ENCODE measurements around the gene DTNBP1.

Gene DTNBP1

DNA sequence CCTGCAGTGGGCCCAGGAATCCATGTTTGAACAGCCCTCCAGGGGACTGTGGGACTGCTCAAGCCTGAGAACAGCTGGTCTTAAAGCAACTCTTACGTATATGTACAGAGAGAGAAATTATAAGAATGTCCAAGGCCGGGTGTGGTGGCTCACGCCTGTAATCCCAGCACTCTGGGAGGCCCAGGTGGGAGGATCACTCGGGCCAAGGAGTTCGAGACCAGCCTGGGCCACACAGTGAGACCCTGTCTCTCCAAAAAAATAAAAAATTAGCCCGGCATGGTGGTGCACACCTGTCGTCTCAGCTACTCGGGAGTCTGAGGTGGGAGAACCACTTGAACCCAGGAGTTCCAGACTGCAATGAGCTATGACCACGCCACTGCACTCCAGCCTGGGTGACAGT is 134.0 kb downstream of the DTNBP1 start:
- DNase-seq: no peak

- no peak for DNase-seq
Measured at GRCh38 chr6:15527838-15528617, 134.8 kb downstream of the DTNBP1 start.

- no peak for DNase-seq
Measured at GRCh38 chr6:15526212-15526701, 136.6 kb downstream of the DTNBP1 start.

GRCh38 chr6:15524861-15525401 is 137.9 kb downstream of the DTNBP1 start:
- DNase-seq: no peak

DNA sequence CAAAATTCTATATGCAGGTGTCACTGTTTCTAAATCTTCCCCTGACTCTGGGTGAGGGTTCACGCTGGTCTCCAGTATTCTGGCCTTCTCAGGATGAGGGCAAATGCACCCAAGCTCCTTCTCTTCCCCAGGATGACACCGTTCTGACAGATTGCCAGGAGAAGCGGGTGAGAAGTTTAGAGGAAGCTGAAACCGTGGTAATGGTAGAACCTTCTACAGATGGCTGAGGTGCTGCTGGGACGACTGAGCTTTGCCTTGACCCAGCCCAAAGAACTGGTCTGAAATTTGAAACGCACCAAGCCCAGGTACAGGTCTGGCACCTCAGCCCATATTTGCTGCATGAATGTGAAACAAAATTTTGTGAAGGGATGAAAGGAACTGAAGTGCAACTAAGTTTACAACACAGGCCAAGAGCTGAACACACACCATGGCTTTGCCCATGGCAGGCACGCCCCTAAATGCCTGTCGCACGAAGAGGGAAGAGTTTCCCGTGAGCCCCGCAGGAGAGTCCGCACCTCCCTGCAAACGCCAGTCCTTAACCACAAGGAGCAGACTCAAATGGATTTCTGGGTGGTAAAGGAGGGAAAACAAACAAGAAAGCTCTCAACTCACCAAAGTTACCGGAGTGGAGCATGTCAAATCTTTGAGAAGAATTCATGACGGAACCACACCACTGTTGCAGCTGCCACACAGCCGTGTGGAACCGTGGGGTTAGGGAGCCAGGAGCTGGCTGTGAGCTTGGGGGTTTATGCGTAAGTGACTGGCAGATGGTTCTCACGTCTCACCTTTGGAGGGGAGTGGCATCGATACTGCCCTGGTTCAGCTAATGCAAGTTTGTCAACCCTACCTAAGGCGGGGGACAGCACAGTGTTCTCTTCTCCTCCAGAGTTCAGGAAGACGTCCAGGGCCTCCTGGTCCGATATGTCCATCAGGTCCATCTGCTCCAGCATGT is 138.9 kb downstream of the DTNBP1 start:
- no peak for DNase-seq

DNA sequence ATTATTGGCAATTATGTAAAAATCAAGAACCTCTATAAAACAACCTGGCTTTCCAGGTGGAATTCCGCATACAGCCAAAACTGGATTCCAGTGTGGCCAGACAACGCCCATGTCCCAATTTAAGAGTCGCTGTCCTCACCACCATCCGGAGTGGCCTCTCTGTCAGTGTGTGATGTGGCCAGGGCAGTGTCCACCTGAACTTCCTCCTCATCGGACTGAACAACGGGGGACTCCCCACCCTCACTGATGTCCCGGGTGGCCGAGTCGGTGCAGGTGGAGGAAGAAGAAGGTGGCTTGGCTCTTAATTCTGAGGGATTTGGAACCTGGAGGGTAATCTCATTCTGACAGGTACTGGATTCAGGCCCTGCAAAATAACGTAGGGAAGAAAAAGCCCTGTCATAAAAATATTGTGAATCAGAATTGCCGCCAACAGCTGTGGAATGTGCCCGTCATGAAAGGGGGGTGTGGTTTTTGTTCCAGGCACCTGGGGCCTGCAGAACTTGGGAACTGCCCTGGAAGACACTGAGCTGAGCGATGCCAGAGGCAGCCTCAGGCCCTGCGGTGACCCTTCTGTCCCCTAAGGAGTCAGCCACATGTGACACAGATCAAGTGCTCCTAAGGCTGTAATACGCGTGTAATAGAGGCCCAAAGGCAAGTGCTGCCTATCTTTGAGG is 139.8 kb downstream of the DTNBP1 start:
- DNase-seq: no peak

- no peak for DNase-seq
Measured at GRCh38 chr6:15522427-15522826, 140.4 kb downstream of the DTNBP1 start.

DNA sequence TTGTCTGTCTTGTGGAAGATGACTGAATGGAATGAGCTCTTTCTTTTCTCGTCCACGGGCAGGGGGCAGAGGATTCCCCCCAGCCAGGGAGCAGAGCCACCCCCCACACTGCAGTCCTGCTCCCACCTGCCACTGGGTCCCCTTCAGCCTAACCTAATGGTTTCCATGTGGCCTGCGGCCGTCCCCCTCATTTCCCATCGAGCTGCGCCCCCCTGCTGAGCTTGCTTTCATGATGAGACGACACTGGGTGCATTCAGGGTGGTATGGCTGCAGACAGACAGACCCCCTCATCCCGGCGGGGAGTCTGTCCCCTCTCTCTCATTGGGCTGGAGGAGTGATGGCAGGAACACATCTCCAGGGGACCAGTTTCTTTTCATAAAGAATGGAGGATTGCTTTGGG is 140.8 kb downstream of the DTNBP1 start:
- no peak for DNase-seq

GRCh38 chr6:15521582-15521981 is 141.2 kb downstream of the DTNBP1 start:
- no peak for DNase-seq

DNA sequence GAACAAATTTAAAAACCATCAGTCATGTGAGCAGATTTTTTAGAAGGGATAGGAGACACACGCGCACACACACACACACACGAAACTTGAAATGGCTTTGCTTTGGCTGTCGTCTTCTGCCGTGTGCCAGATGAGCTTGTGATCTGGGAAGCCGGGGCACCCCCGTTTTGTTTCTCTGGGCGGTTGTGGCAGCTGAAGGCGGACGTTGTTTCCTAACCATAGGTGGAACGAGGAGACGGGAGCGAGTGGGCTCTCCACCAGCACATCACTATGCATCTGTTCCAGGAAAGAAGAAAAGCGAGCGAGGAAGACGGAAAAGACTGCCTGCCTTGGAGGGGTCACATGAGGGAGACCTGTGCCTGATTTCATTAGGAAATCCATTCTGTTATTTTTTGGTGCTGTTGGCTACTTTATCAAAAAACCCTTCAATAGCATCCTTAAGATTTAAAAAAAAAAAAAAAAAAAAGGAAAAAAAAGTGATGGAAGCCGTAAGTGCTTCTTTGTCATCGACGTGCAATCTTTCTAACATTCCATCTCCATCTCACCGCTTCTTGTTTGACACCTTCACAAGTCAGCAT is 142.1 kb downstream of the DTNBP1 start:
- no peak for DNase-seq

DNA sequence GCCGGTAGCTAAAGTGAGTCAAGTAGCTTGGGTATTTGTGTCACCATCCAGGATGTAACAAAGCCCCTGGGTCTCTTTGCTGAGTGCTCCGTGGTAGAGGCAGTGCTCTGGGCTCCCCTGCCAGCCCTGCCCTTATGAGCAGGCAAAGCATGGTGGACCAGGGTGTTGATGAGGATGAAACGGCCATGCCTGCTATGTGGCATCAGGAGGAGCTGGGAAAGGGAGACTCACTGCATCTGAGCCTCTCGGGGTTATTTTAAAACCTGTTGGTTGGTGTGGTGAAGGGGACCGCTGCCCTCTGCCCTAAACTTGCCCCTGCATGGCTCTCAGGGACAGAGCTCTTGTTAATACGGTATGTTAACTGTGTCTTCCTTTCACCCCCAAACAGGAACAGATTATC is 143.1 kb downstream of the DTNBP1 start:
- DNase-seq: no peak

DNA sequence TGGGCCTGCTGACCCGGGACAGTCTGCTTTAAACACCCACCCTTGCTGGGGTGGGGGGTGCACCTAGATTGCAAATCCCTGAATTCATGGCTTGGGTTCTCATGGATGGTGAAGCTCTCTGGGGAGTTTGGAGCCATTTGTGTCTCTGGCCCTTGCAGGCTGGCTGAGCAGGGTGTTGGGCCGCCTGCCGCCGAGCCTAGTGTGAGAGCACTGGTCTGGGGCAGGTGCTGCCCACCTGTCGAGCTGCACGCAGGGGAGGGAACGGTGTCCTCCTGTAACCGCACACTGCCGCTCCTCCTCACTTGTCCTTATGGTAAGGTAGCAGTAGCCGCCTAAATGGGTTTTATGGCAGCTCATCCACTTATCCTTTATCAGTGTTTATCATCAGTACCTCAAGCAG is 143.9 kb downstream of the DTNBP1 start:
- DNase-seq: no peak

GRCh38 chr6:15518057-15518456 is 144.8 kb downstream of the DTNBP1 start:
- no peak for DNase-seq

DNA sequence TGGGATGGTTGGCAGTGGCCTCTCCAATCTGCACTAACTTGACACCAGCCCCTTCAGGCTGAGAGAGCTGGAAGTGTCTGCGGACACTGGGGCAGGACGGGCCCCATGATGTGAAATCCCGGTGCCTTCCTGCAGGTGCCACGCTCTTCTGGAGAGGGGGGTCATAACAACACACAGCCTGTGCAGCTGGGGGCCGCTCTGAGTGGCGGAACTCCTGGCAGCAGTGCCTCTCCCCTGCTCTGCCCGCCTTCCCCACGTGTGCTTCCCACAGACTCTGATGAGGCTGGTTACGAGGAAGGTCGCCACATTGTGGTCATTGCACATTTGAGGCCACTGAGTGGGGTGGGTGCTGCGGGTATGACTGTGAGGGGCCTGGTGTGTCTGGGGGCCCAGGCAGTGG is 145.2 kb downstream of the DTNBP1 start:
- DNase-seq: no peak

DNA sequence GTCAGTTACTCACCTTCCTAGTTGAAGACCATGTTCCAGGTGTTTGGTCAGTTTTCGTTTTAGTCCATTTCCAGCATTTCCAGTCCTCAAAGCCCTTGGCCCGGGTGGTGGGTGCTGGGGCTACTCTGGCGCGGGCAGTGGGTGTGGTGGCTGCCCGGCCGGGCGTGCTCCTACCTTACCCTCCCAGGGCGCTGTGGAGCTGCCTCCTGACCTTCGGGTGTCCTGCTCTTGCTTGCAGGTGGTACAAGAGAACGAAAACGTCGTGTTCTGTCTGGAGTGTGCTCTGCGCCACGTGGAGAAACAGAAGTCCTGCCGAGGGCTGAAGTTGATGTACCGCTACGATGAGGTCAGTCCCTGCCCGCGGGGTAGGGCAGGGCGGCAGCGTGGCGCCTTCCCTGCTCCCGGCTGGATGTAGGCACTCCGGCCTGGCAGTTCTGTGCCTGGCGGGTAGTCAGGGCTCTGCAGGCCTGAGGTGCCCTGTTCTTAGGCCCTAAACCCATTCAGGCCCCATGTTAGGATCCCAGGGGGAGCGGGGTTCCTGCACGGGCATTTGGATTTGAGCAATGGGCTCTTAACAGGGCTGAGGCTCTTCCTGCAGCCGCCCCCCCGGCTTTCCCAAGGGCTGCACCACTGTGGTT is 145.8 kb downstream of the DTNBP1 start:
- DNase-seq: no peak

GRCh38 chr6:15516378-15516777 is 146.4 kb downstream of the DTNBP1 start:
- no peak for DNase-seq

DNA sequence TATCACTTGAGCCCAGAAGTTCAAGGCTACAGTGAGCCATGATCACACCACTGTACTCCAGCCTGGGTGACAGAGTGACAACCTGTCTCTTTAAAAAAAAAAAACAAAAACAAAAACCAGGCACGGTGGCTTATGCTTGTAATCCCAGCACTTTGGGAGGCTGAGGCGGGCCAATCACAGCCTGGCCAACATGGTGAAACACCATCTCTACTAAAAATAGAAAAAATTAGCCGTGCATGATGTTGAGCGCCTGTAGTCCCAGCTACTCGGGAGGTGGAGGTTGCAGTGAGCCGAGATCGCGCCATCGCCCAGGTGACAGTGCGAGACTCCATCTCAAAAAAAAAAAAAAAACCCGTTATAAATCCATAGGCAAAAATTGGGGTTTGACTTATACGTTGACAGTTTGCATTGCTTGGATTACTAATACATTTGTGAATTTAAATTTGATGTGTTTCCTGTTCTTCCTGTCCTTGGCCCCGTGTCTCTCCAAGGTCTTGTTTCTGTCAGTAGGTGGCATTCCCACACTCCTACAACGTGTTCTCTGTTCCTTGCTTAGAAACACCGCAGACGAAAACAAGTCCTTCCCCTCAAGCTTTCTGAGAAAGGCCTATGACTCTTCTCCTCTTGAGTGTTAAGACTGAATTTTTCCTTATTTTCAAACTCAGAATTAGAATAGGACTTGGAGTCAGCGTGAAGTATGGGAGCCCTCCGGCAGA is 147.0 kb downstream of the DTNBP1 start:
- DNase-seq: no peak

GRCh38 chr6:15515226-15515625 is 147.6 kb downstream of the DTNBP1 start:
- no peak for DNase-seq

- no peak for DNase-seq
Measured at GRCh38 chr6:15513801-15514711, 148.8 kb downstream of the DTNBP1 start.

GRCh38 chr6:15513131-15513771 is 149.6 kb downstream of the DTNBP1 start:
- DNase-seq: no peak

Data from NCI-H1105 treated with DMSO at 0.1 percent for 48 hours (cell line).